Nephron (organoid): Measurements from ENCODE around the gene FUT8.

ENCODE experiments used
- H3K27ac Mint-ChIP-seq, 3 experiments: 2 replicates each; pipeline ENCODE4 v1.8.0; 2020; ENCODE audit warnings: mixed read lengths in 3 of 3, mild to moderate bottlenecking in 2 of 3, moderate library complexity in 1 of 3
- H3K27me3 Mint-ChIP-seq: 2 replicates; pipeline ENCODE4 v1.8.0; 2021; ENCODE audit warnings: low read depth, mild to moderate bottlenecking, moderate library complexity, mixed read lengths
- H3K36me3 Mint-ChIP-seq: 2 replicates; pipeline ENCODE4 v1.8.0; 2020; ENCODE audit warnings: low read depth, mixed read lengths
- H3K4me1 Mint-ChIP-seq: 2 replicates; pipeline ENCODE4 v1.8.0; 2020; ENCODE audit warnings: mixed read lengths
- H3K4me3 Mint-ChIP-seq, 3 experiments: 2 replicates each; pipeline ENCODE4 v1.8.0; 2020; ENCODE audit warnings: mild to moderate bottlenecking in 3 of 3, mixed read lengths in 3 of 3, moderate library complexity in 2 of 3
- H3K9me3 Mint-ChIP-seq: 2 replicates; pipeline ENCODE4 v1.8.0; 2020; ENCODE audit warnings: mixed read lengths
- TF ChIP-seq, protein P1 (sequence below), 3 experiments: fragments of 200-600 bp; sonication (generic); IDR thresholded peaks; one replicate each; pipeline ENCODE4 v1.5.0; 2021; ENCODE audit warnings: antibody characterized with exemption in 3 of 3; ENCODE audit not compliant: unreplicated experiment in 3 of 3

Gene FUT8

GRCh38 chr14:65446159-65446558 lies 33.6 kb downstream of the FUT8 start:
- H3K36me3 Mint-ChIP-seq: no peaks in the 10 kb centered on the region
- H3K27ac Mint-ChIP-seq: no peak overlapping the region
- no peaks in the 10 kb centered on the region for H3K27me3 Mint-ChIP-seq
- TF ChIP-seq, protein P1, sequence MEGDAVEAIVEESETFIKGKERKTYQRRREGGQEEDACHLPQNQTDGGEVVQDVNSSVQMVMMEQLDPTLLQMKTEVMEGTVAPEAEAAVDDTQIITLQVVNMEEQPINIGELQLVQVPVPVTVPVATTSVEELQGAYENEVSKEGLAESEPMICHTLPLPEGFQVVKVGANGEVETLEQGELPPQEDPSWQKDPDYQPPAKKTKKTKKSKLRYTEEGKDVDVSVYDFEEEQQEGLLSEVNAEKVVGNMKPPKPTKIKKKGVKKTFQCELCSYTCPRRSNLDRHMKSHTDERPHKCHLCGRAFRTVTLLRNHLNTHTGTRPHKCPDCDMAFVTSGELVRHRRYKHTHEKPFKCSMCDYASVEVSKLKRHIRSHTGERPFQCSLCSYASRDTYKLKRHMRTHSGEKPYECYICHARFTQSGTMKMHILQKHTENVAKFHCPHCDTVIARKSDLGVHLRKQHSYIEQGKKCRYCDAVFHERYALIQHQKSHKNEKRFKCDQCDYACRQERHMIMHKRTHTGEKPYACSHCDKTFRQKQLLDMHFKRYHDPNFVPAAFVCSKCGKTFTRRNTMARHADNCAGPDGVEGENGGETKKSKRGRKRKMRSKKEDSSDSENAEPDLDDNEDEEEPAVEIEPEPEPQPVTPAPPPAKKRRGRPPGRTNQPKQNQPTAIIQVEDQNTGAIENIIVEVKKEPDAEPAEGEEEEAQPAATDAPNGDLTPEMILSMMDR (IDR thresholded peaks at IDR 0.05; ENCODE audit: unreplicated experiment in 3 of 3): no peak
- no peaks in the 10 kb centered on the region for H3K4me1 Mint-ChIP-seq
- H3K4me3 Mint-ChIP-seq: no peak overlapping the region
- H3K9me3 Mint-ChIP-seq: no peaks in the 10 kb centered on the region

GRCh38 chr14:65449647-65450046 lies 37.1 kb downstream of the FUT8 start:
- peaks cover 1% of the 10 kb centered on the region for H3K9me3 Mint-ChIP-seq
- H3K27ac Mint-ChIP-seq: no peak overlapping the region
- H3K27me3 Mint-ChIP-seq: no peaks in the 10 kb centered on the region
- TF ChIP-seq, protein P1 (IDR thresholded peaks at IDR 0.05; ENCODE audit: unreplicated experiment in 3 of 3): no peak
- no peak overlapping the region for H3K4me3 Mint-ChIP-seq
- H3K4me1 Mint-ChIP-seq: no peaks in the 10 kb centered on the region
- H3K36me3 Mint-ChIP-seq: peaks cover 1% of the 10 kb centered on the region

- TF ChIP-seq, protein P1 (IDR thresholded peaks at IDR 0.05; ENCODE audit: unreplicated experiment in 3 of 3): no peak
- H3K27ac Mint-ChIP-seq: no peak overlapping the region
- H3K36me3 Mint-ChIP-seq: peaks cover 19% of the 10 kb centered on the region
- no peaks in the 10 kb centered on the region for H3K27me3 Mint-ChIP-seq
- no peak overlapping the region for H3K4me3 Mint-ChIP-seq
- H3K4me1 Mint-ChIP-seq: no peaks in the 10 kb centered on the region
- H3K9me3 Mint-ChIP-seq: peaks cover 14% of the 10 kb centered on the region
Observed at GRCh38 chr14:65453807-65454480, 41.4 kb downstream of the FUT8 start.

DNA sequence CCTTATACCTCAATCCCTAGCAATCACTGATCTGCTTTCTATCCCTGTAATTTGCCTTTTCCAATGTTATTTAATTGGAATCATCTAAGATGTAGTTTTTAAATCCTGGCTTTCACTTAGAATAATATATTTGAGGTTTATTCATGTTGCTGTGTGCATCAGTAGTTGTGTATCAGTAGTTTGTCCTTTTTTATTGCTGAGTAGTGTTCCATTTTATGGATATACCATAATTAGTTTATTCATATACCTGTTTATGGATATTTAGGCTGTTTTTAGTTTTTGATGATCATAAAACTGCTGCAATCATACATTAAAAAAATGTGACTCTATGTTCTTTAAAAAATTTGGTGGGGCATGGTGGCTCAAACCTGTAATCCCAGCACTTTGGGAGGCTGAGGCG lies 43.7 kb downstream of the FUT8 start:
- TF ChIP-seq, protein P1 (IDR thresholded peaks at IDR 0.05; ENCODE audit: unreplicated experiment in 3 of 3): no peak
- Mint-ChIP-seq H3K27me3 (no peaks in the 10 kb centered on the region), H3K9me3 (peaks cover 14% of the 10 kb centered on the region), H3K27ac (no peak overlapping the region), H3K36me3 (peaks cover 25% of the 10 kb centered on the region), H3K4me1 (no peaks in the 10 kb centered on the region), H3K4me3 (no peak overlapping the region)

- Mint-ChIP-seq H3K36me3 (peaks cover 14% of the 10 kb centered on the region), H3K27ac (no peak overlapping the region), H3K9me3 (peaks cover 5% of the 10 kb centered on the region), H3K4me3 (no peak overlapping the region), H3K27me3 (no peaks in the 10 kb centered on the region), H3K4me1 (peaks cover 5% of the 10 kb centered on the region)
- TF ChIP-seq, protein P1 (IDR thresholded peaks at IDR 0.05; ENCODE audit: unreplicated experiment in 3 of 3): no peak
Observed at GRCh38 chr14:65461730-65462129, 49.2 kb downstream of the FUT8 start.

DNA sequence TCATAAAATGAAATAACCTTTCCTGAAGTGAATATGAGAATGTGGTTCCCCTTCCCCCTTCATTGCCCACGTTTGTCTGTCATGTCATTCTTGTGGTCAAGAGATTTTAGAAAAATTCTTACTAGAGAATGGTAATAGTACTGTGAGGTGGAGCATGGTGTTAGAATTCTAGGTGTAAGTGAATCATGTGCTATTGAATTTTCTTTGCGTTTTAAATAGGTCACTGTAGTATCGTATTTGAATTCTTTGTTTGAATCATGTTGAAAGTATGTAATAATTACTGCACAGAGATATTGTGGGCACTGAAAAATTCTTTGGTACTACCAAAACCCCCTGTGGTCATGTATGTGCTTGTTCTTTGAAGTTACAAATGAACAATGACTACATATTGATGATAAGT lies 49.9 kb downstream of the FUT8 start:
- Mint-ChIP-seq H3K9me3 (peaks cover under 1% of the 10 kb centered on the region), H3K27me3 (no peaks in the 10 kb centered on the region), H3K4me3 (no peak overlapping the region), H3K36me3 (peaks cover 8% of the 10 kb centered on the region), H3K4me1 (peaks cover 5% of the 10 kb centered on the region), H3K27ac (no peak overlapping the region)
- TF ChIP-seq, protein P1 (IDR thresholded peaks at IDR 0.05; ENCODE audit: unreplicated experiment in 3 of 3): no peak
